GM10266 (cell line): ENCODE measurements around the gene HOXB3.

ENCODE experiments used
- DNase-seq: peaks from one replicate; pipeline ENCODE4 v3.0.0; 2012; ENCODE audit errors: extremely low spot score
- CTCF ChIP-seq: IDR thresholded peaks from 2 replicates; pipeline ENCODE4 v1.5.1; 2012; ENCODE audit warnings: mild to moderate bottlenecking, low read depth; ENCODE audit not compliant: control insufficient read depth, insufficient read depth; ENCODE audit errors: missing control alignments

HOXB3 gene

GRCh38 chr17:48627623-48628521, 37.8 kb upstream of the HOXB3 start:
- TF ChIP-seq CTCF, result no peak
- DNase-seq, result no peak

- DNase-seq, result no peak
Observed at GRCh38 chr17:48627118-48627597, 37.1 kb upstream of the HOXB3 start.

GRCh38 chr17:48626245-48627117, 36.4 kb upstream of the HOXB3 start, which contains the start of gene HOXB9:
Gene HOXB9, minus strand, starts transcription at chr17:48626358. Its CDS starts 89 bp downstream, at chr17:48626269.
- DNase-seq, result no peak

More at GRCh38 chr17:48627118-48627597, 37.1 kb upstream of the HOXB3 start:
- no peak for TF ChIP-seq CTCF

GRCh38 chr17:48625495-48626244, 35.6 kb upstream of the HOXB3 start:
- DNase-seq, result peak; percentile 80
- no peak for TF ChIP-seq CTCF

More at GRCh38 chr17:48626245-48627117, 36.4 kb upstream of the HOXB3 start, which contains the start of gene HOXB9:
- no peak for TF ChIP-seq CTCF

- no peak for DNase-seq
- no peak for TF ChIP-seq CTCF
Observed at GRCh38 chr17:48624544-48625494, 34.8 kb upstream of the HOXB3 start.

GRCh38 chr17:48624118-48624517, 34.1 kb upstream of the HOXB3 start:
- TF ChIP-seq CTCF, result no peak
- DNase-seq, result no peak
